ENCODE measurements around the gene AVPI1.
"Not testable (repeated sequence)": the region's sequence is repeated elsewhere in the genome, so short reads cannot be mapped to it uniquely, and the experiment has no call there.

AVPI1 gene

DNA sequence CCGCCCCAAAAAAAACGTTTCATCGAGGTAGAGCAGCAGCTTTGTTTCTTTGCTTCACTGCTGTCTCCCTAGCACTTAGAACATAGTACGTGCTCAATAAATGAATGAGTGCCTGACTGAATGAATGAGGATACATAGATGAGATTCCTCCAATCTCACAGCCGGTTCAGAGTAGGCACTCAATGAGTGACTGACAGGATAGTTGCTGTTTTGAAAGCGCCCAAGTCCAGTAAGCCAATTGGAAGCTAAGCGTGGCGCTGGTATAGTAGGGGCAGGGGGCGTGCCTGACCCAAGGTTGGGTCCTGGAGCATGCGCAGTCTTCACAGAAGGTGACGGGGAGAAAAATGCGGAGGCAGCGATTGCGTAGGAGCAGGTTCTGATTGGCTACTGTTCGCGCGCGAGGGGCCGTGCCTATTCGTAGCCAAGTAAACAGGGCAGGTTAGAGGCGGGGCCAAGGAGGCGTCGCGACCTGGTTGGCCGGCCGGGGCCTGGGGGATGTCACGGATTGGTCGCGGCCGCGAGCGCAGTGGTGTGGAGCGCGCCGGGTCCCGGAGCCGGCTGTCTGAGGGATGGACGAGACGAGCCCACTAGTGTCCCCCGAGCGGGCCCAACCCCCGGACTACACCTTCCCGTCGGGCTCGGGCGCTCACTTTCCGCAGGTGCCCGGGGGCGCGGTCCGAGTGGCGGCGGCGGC, 46.7 kb downstream of the AVPI1 start, which contains the start of gene PI4K2A:
PI4K2A (plus strand) TSS at position 498 of the 694 bp plus-strand sequence; CDS start at position 570, 72 bp downstream.
- DNase-seq: peak; percentile 97

GRCh38 chr10:97639090-97639489, 48.0 kb downstream of the AVPI1 start:
- not testable (repeated sequence) for DNase-seq

DNA sequence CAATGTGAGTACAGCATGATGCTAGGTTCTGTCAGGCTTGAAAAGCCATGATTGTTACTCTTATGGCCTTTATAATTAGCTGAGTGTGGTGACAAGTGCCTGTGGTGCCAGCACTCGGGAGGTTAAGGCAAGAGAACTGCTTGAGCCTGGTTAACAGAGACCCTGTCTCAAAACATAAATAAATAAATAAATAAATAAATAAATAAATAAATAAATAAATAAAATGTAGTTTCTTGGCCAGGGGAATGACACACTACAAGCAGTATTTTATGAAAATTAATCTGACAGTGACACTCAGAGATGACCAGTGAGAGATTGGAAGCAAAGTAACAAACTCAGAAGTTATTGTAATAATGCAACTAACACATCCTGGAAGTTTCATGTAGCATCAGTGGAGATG, 51.5 kb downstream of the AVPI1 start:
- no peak for DNase-seq

DNA sequence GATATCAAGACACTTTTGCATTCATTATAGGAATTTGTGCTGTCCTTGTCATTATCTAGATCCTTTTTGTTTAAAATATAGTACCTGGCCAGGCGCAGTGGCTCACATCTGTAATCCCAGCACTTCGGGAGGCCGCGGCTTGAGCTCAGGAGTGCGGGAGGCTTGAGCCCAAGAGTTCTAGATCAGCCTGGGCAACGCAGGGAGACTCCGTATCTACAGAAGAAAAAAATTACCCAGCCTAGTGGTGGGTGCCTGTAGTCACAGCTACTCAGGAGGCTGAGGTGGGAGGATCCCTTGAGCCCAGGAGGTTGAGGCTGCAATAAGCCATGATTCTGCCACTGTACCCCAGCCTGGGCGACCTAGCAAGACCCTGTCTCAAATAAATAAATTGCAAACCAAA, 53.1 kb downstream of the AVPI1 start:
- no peak for DNase-seq

GRCh38 chr10:97632949-97633884, 53.8 kb downstream of the AVPI1 start, which contains the start of gene MORN4:
MORN4 (minus strand) TSS chr10:97633500; CDS start chr10:97619653, 13,847 bp downstream.
- peak; percentile 92 for DNase-seq

GRCh38 chr10:97631098-97631497, 55.9 kb downstream of the AVPI1 start:
- DNase-seq: no peak

DNA sequence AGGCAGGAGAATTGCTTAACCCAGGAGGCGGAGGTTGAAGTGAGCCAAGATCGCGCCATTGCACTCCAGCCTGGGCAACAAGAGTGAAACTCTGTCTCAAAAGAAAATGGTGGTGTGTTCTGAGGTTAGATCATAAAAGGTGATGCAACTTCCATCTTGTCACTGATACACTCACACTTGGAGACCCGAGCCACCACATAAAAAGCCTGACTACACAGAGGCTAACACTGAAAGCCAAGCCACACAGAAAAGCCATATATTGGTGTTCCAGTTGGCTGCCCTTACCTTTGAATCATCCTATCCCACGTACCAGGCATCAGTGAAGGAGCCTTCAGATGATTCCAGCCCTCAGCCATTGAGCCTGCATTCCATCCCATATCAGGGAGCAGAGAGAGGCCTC, 57.8 kb downstream of the AVPI1 start:
- DNase-seq: no peak

DNA sequence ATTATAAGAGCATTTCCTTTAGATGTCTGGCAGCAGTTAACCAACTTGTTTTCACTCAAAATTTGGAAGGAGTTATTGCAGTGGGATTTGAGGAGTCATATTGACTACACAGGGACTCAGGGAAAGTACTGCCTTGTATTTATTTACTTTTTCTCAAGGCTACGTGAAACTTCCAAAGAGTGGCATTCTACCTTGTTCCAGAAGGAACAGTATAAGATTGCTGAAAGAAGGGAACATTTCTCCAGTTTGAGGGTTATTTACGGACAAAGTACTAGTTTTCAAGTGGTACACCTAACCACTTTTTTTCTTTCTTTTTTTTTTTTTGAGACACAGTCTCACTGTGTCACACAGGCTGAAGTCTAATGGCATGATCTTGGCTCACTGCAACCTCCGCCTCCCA, 58.8 kb downstream of the AVPI1 start:
- no peak for DNase-seq

DNA sequence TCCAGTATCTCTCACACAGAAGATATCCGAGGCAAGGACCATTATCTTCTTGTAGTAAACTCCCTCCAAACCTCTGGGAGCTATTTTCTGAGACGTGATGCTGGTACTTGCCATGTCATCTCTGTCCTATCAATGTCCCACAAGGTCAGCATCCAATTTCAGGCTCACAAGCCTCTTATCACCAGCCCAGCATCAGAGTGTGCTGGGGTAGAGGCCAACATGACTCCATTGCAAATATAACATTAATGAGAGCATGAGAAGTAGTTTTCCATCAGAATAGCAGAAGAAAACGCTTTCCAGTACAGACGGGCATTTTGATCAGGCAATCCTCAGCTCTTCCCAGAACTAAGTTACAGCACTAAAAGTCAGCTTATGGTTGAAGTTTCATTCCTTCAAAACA, 59.3 kb downstream of the AVPI1 start:
- no peak for DNase-seq

Data from NCI-H226 (cell line).